GM18519 (cell line): ENCODE data around the gene MELK.

Experiments used
- ATAC-seq: cut with Tn5 transposase; IDR thresholded peaks from one replicate; pipeline ENCODE4 v1.9.1; 2021; ENCODE audit warnings: mild to moderate bottlenecking, moderate library complexity; ENCODE audit not compliant: unreplicated experiment, low FRiP score

The MELK gene

DNA sequence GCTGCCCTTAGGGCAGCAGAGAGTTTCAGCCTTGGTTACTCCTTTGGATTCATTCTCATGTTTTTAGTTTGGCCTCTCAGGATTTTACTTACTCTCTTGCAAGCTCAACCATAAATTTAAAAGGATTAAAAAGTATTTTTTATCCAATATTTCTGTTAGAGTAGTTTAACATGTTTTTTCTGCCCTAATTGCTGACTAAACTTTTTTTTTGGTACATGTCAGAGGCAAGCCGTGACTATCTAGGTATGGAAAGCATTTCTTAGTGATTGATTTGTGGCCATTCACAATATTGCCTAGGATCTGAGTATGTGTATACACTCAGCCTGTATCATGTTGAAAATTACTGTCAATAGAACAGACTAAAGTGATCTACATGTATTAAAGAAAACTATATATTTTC is 92.1 kb downstream of the MELK start:
- no peak for ATAC-seq

DNA sequence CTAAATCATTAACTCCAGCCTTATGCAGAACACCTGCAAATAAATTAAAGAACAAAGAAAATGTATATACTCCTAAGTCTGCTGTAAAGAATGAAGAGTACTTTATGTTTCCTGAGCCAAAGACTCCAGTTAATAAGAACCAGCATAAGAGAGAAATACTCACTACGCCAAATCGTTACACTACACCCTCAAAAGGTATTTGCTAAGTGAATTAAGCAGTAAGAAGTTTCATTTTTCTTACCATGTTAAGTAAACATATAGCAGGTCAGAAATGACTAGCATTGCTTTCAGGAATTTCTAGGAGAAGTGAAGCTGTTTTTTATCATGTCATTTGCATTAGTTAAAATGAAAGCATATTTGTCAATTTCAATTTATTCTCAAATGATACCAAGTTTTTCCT is 92.7 kb downstream of the MELK start:
- no peak for ATAC-seq

DNA sequence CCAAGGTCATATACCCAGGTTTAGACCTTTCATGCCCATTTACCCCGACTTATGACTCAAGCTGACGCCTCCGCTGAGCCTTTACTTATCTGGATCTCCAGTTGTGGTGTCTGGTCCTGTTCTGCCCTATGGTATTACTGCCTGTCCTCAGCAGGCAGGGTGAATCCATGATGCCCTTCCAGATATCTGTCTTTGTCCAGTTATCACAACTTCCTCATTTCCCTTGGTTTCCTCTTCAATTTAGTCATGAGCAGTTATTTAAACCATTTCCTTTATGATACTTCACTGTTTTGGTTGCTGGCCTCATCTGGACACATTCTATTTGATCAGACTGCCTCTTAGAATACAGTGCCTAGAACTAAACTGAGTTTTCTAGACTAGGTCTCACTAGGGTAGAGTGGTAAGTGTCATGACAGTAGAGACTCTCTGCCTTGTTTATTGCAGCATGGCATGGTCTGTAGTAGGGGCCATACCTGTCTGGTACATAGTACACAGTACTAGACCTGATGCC is 93.3 kb downstream of the MELK start:
- peak; percentile 54 for ATAC-seq

DNA sequence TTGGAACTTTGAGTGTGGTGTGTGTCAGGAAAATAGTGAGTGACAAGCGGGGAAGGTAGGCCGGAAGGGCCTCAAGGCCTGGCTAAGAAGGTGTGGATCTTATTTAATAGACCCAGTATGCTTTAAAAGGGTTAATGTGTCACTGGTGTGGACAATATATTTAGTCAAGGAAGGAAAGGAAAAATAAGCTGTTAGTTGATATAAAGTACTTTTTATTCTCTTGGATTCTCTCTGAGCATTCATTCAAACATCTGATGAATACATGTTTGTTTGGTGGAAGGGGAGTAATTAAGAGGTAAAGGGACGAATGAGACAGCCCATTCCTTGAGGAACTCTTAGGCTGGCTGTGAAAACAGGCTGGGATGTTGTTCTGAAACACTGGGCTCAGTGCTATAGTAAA is 98.9 kb downstream of the MELK start:
- ATAC-seq: no peak

DNA sequence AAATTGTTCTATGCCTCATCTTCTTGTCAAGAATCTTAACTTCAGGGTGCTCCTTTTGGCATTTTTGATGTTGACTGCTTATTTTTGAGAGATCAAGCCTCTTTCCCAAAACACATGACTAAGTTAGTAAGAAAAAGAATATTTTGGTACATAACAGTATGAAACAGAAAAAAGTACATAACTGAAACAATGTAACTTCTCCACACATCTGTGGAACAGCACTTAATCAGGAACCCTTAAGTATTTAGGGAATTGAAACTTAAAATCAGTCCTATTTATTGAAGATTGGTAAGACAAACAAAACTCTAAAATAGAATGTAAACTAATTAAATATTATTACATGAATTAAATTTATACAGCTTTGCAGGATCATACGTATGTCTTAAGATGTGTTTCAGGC is 103.4 kb downstream of the MELK start:
- no peak for ATAC-seq

DNA sequence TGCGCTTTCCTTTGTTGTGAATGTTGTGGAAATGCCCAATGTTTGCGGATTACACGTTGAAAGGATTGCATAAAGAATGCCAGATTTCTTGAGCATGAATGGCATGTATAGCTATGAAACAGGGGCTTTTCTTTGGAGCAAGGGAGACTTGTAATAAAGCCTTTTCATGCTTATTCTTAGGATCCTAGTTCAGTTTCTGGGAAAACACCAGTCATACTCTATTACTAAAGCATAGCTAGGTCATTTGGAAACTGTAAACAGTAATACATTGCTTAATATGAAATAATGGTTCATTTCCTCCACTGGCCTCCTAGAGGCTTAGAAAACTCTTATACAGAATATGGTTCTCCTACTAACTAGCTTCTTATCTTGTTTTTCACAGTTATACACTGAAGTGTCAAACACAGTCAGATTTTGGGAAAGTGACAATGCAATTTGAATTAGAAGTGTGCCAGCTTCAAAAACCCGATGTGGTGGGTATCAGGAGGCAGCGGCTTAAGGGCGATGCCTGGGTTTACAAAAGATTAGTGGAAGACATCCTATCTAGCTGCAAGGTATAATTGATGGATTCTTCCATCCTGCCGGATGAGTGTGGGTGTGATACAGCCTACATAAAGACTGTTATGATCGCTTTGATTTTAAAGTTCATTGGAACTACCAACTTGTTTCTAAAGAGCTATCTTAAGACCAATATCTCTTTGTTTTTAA is 104.2 kb downstream of the MELK start:
- no peak for ATAC-seq

DNA sequence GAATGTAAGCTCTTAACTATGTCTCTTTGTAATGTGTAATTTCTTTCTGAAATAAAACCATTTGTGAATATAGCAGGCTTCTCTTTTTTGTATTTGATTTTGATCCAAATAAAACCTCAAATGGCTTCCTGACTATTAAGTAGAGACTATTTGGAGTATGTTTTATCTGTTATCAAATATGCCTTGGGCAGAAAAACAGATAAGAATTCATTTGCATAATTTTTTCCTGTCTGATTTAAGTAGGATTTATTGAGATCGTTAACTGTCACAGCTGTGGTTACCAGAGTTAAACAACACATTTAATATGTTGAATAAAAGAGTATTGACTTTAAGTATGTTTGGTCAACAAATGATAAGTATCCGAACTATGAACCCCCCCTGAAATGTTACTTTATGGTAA is 104.9 kb downstream of the MELK start:
- no peak for ATAC-seq

DNA sequence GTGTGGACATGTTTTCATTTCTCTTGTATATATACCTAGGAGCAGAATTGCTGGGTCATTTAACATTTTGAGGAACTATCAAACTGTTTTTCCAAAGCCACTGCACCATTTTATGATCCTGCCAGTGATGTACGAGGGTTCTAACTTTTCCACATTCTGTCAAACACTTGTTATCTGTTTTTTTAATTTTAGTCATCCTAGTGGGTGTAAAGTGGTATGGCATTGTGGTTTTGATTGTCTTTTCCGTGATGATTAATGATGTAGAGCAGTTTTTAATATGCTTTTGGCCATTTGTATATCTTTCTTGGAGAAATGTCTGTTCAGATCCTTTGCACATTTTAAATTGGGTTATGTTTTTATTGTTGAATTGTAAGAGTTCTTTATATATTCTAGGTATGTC is 107.0 kb downstream of the MELK start:
- no peak for ATAC-seq

DNA sequence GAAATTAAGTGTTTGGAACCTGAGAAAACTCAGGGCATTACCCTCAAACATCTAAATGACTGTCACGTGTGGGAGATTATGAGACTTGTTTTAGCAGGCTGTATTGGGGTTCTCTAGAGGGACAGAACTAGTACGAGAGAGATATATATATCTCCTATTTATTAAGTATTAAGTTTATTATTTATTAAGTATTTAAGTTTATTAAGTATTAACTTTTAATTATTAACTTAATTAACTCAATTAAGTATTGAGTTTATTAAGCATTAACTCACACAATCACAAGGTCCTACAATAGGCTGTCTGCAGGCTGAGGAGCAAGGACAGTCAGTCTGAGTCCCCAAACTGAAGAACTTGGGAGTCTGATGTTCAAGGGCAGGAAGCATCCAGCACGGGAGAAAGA is 113.8 kb downstream of the MELK start:
- no peak for ATAC-seq

DNA sequence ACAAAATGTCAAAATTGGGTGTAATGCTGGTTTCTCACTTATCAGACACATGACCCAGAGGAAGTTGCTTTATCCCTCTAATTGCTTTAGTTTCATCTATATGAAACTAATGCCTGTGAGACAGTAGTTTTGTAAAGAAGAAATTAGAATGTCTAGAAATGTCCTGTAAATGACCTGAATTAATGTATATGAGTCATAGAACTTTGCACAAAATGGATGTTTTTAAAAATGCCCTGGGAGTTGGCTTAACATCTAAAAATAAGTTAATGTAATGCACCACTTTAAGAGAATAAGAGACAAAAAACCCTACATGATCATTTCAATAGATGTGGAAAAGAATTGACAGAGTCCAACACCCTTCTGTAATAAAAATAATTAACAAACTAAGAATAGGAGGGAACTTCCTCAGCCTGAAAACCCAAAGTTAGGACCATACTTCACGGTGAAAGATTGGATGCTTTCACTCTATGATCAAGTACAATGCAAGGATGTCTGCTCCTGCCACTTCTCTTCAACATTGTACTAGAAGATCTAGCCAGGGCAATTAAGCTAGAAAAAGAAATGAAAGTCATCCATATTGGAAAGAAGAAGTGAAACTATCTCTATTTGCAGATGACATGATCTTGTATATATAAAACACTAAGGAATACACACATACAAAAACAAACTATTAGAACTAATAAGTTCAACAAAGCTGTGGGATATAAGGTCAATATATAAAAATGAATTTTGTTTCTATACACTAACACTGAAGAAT is 117.9 kb downstream of the MELK start:
- no peak for ATAC-seq

DNA sequence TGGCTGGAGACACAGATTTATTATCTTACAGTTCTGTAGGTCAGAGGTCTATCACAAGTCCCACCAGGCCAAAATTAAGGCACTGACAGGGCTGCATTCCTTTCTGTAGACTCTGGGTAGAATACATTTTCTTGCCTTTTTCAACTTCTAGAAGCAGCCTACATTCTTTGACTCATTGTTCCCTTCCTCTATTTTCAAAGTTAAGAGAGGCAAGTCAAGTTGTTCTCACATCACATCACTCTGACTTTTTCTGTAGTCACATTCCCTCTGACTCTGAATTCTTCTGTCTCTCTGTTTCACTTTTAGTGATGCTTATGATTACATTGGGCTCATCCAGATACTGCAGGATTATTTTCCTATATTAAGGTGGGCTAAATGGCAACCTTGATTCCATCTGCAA is 119.0 kb downstream of the MELK start:
- no peak for ATAC-seq

DNA sequence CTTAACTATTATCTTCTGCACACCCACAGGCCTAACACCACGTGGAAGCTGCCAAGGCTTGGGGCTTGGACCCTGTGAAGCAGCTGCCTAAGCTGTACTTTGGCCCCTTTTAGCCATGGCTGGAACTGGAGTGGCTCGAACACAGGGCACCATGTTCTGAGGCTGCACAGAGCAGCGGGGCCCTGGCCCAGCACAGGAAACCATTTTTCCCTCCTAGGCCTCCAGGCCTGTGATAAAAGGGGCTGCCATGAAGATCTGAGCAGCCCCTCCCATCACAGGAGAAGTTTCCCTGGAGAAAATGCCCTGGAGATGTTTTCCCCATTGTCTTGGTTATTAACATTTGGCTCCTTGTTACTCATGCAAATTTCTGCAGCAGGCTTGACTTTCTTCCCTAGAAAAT is 126.3 kb downstream of the MELK start:
- no peak for ATAC-seq

DNA sequence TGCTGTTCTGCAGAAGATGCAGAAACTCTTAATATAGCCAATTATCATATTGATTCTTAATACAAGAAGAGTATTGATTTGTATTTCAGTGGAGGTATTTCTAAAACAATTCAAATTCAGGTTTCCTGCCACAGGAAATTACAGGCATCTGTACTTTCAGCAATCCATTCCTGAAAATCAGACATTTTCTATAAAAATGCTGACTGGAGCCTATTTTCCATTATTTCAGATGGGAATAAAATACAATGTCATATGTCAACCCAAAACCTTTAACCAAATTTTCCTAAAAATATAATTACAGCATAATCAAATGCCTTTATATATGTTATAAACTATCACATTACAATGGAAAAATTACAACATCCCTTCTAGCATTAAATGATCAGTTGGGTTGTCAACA is 131.5 kb downstream of the MELK start:
- ATAC-seq: no peak

DNA sequence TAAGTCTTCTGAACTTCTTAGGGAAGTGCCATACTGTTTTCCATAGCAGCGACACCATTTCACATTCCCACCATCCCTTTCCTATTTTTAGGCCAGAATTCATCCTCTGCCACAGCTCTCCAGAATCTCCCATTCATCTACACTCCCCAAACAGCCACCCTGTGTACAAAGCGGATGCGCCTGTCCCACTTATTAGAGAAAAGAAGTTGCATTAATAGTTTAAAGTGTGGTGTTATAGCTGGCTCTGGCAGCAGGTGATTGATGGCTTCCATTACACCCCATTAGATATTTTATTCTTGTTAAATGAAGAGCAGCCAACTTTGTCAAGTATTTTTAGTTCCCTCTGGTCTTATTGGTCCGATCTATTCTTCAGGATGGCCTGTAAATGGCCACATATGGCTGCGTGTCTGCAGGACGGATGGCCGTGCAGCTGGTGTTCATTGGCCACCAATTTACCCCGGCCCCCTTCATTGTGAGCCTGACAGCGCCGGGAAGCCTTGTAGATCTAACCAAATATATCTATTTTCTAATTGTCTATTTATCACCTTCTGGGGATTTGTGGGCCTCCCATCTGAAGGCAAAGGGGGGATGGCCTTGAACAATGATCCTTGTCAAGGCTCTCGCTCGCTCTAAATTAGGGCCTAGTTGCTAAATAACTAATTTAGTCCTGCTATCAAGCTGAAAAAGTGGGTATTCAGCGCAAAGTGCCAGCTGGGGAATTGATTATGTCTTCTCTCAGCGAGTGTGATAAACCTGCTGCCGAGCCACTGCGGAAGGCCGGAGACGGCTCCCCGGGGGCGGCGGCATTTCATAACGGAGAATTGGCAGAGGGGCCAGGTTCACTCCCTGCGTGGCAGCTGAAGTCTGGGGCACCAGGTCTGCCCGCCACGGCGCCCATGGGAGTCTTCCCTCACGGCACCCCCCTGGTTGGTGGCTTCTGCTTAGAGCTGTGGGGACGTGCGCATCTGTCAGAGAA is 141.1 kb downstream of the MELK start:
- ATAC-seq: no peak

DNA sequence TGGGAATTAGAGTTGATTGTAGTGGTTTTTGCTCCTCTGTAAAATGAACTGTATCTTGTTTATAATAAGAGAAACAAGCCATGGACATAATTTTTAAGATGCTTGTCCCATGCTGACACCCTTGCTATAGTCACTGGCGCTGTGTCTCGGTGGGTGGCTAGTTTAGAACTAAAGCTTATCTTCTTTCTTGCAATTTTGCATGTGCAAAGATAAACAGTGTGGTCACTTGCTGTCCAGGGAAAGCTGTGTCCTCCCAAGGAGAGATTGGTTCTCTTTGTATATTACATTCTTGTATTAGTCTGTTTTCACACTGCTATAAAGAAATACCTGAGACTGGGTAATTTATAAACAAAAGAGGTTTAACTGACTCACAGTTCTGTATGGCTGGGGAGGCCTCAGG is 143.8 kb downstream of the MELK start:
- ATAC-seq: no peak

DNA sequence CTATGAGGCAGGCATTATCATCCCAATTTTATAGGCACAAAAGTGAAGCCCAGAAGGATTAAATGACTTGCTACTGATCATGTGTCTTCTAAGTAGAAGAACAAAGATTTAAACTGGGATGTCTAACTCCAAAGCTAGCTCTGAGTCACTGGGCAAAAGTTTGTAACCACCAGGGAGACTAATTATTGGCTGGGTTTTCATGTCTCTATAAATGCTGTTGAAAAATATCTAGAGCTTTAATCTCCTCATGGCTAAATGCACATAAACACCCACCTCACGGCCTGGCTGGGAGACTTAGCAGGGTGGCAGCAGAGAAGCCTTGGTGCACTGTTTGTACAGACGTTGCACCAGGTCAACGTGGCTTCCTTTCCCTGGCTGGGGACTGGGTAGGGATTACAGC is 144.6 kb downstream of the MELK start:
- ATAC-seq: no peak

DNA sequence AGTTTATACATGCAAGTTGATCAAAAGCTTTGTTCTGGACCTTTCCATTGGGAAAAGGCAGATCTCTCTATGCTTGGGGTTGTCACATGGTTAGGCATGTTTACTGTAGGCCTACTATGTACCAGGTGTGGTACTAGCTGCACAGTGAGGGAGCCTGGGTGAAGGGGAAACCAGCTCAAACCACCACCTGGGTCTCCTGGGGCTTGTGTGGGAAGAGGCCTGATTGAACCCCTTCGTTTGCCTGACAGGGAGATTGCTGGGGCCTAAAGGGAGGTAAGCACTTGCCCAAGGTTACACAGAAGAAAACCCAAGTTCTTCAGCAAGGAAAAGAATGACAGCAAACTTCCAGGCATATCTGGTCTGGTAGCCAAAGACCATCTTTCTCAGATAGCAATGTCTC is 145.9 kb downstream of the MELK start:
- ATAC-seq: no peak

DNA sequence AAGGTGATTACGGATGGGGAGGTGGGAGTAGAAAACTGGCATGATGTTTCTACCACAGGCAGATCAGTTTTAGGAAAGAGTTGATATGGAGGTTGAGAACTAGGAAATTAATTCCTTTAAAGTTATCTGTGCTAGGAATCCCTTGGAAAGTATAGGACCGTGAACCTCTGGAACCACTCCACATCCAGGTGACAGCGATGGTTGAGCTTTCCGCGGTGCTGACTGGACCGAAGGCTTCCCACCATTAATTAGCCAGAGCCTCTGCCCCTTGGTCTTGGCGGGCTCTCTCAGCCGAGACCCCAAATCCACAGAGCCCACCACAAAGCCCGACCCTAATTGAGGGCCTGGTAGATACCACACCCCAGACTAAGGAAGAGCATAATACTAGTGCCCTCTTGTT is 147.3 kb downstream of the MELK start:
- no peak for ATAC-seq

DNA sequence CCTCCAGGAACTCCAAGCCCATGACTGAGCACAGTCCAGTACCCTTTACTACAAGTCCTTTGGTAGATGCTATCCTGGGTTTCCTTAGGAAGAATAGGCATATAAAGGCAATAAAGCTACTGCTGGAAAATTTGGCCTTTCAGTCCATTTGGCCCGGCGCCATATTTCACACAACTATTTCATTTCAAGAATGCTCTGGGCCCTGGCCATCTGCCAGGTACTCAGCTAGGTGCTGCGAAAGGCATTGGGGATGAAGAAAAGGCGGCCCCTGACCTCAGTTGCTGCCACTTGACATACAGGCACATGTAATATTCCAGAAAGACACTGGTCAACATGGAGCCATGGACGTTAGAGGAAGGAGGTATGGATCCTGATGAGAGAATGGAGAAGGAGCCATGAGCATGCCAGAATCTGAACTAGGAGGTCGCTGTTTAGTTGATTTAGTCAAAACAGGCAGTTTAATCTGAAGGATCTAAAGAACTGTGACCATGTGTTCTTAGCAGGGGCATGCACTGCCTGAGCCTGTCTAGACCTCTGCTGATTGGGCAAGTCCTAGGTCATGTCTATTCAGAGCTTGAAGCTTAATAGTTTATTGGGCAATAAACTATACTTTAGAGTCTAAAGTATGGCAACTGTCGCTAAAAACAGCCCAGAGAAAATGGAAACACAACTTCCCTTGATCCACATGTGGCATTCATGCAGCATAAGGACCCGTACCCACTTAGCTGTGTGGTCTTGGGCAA is 149.3 kb downstream of the MELK start:
- no peak for ATAC-seq

DNA sequence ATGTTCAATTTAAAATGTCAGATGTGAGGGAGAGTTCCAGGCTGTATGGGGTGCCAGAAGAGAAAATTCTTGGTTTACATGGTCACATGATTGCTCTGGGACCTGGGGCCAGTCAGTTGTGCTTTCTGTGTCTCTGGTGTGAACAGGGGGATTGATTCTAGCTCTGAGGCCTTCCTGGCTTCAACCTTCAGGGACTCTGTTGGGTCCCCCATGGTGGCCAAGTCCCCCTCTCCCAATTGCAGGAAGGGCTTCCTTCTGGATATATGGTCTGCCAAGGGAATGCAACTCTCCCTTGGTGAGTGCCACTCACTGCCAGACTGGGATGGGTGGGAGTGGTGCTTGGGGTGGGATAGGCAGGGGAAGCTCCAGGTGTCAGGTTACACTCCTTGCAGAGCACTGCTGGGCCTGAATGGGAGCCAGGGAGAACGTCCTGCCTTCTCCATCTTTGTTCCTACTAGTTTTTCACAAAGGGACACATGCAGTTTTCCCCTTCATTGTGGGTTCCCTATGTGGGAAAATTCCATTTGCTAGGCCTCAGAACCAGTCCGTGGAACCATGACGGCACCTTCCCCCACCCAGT is 153.2 kb downstream of the MELK start:
- no peak for ATAC-seq
